IMR-90 (cell line): ENCODE data around the gene RNF19B. TPM values are rescaled to one million over a fixed set of nuclear protein-coding genes. Genes with fewer than 3 reads are reported as not detected.

Experiments
- ATAC-seq: fragments of 200-7000 bp; cut with Tn5 transposase; 2 replicates; pipeline ENCODE4 v1.9.1; 2020; ENCODE audit warnings: low read depth, mild to moderate bottlenecking, moderate library complexity
- BruUV-seq: library from RNA; stranded (reverse); fragments of 400-500 nt; replicated peaks from 2 replicates; lab custom pipeline; 2021; lab: Mats Ljungman, UMichigan
- CTCF ChIA-PET: fragments of 300-600 bp; formaldehyde crosslinking; extraction: SDS; loops from one replicate; lab custom pipeline; 2021; ENCODE audit warnings: antibody characterized with exemption; lab: Yijun Ruan, JAX
- POLR2A ChIA-PET: fragments of 300-600 bp; sonication (Branson Sonifier 250); formaldehyde crosslinking; loops from one replicate; lab custom pipeline; 2022; ENCODE audit warnings: antibody characterized with exemption; ENCODE audit not compliant: unreplicated experiment; lab: Charles Lee
- DNase-seq: peaks from one replicate; pipeline ENCODE4 v3.0.0; 2013
- H2AFZ ChIP-seq: replicated peaks from 2 replicates; pipeline ENCODE3; 2013; ENCODE audit warnings: low read length, mild to moderate bottlenecking; ENCODE audit not compliant: poor library complexity
- H2AK5ac ChIP-seq: 2 replicates; pipeline ENCODE4 v1.6.1; 2013; ENCODE audit warnings: low read depth, low read length, inconsistent platforms
- H2AK9ac ChIP-seq: replicated peaks from 2 replicates; pipeline ENCODE3; 2013; ENCODE audit warnings: mild to moderate bottlenecking, low read depth, low read length, moderate library complexity; ENCODE audit not compliant: poor library complexity
- H2BK120ac ChIP-seq: 2 replicates; pipeline ENCODE4 v1.6.1; 2013; ENCODE audit warnings: low read depth, low read length, inconsistent platforms
- H2BK15ac ChIP-seq: 3 replicates; pipeline ENCODE4 v1.6.1; 2013; ENCODE audit warnings: low read depth, low read length, inconsistent platforms
- H2BK20ac ChIP-seq: 2 replicates; pipeline ENCODE4 v1.6.1; 2013; ENCODE audit warnings: low read depth, mild to moderate bottlenecking, inconsistent platforms, low read length, moderate library complexity
- H2BK5ac ChIP-seq: 2 replicates; pipeline ENCODE4 v1.6.1; 2013; ENCODE audit warnings: mild to moderate bottlenecking, low read depth, low read length, inconsistent platforms; ENCODE audit not compliant: poor library complexity, severe bottlenecking
- H3K14ac ChIP-seq: replicated peaks from 2 replicates; pipeline ENCODE4 v1.6.1; 2013; ENCODE audit warnings: low read depth, low read length, inconsistent platforms
- H3K18ac ChIP-seq: 2 replicates; pipeline ENCODE4 v1.6.1; 2013; ENCODE audit warnings: low read depth, low read length, control low read depth
- H3K23ac ChIP-seq: 2 replicates; pipeline ENCODE4 v1.6.1; 2013; ENCODE audit warnings: low read depth, low read length, inconsistent platforms
- H3K27ac ChIP-seq: 2 replicates; pipeline ENCODE4 v1.5.1; 2013; ENCODE audit warnings: mild to moderate bottlenecking, control low read depth, low read length; ENCODE audit not compliant: insufficient read depth
- H3K27me3 ChIP-seq: 2 replicates; pipeline ENCODE4 v1.6.1; 2013; ENCODE audit warnings: low read length; ENCODE audit not compliant: control insufficient read depth, insufficient read depth
- H3K36me3 ChIP-seq: 2 replicates; pipeline ENCODE4 v1.6.1; 2013; ENCODE audit warnings: low read length, mixed read lengths; ENCODE audit not compliant: control insufficient read depth, insufficient read depth
- H3K4ac ChIP-seq: 2 replicates; pipeline ENCODE4 v1.6.1; 2013; ENCODE audit warnings: low read depth, low read length, inconsistent platforms
- H3K4me1 ChIP-seq: 2 replicates; pipeline ENCODE4 v1.6.1; 2013; ENCODE audit warnings: low read length, mixed read lengths; ENCODE audit not compliant: control insufficient read depth, insufficient read depth
- H3K4me2 ChIP-seq: 2 replicates; pipeline ENCODE4 v1.6.1; 2013; ENCODE audit warnings: low read depth, mild to moderate bottlenecking, control low read depth, low read length, moderate library complexity
- H3K4me3 ChIP-seq: 2 replicates; pipeline ENCODE4 v1.5.1; 2013; ENCODE audit warnings: low read depth, mild to moderate bottlenecking, control low read depth, low read length, moderate library complexity; ENCODE audit not compliant: insufficient read depth
- H3K56ac ChIP-seq: 2 replicates; pipeline ENCODE4 v1.6.1; 2013; ENCODE audit warnings: low read length, inconsistent platforms; ENCODE audit not compliant: insufficient read depth; ENCODE audit errors: extremely low read depth
- H3K79me1 ChIP-seq, 2 experiments: 2 replicates each; pipeline ENCODE4 v1.6.1; 2013; ENCODE audit warnings: low read length in 2 of 2, inconsistent platforms in 1 of 2, low read depth in 1 of 2
- H3K9ac ChIP-seq: 2 replicates; pipeline ENCODE4 v1.6.1; 2013; ENCODE audit warnings: low read depth, low read length, control low read depth
- H3K9me1 ChIP-seq: 2 replicates; pipeline ENCODE4 v1.6.1; 2013; ENCODE audit warnings: low read length, inconsistent platforms; ENCODE audit not compliant: insufficient read depth
- H3K9me3 ChIP-seq: 2 replicates; pipeline ENCODE4 v1.6.1; 2013; ENCODE audit warnings: low read length; ENCODE audit not compliant: control insufficient read depth, insufficient read depth
- H4K20me1 ChIP-seq: 2 replicates; pipeline ENCODE4 v1.6.1; 2013; ENCODE audit warnings: low read length, inconsistent platforms; ENCODE audit not compliant: insufficient read depth
- H4K5ac ChIP-seq: 2 replicates; pipeline ENCODE4 v1.6.1; 2013; ENCODE audit warnings: mild to moderate bottlenecking, low read depth, low read length, control low read depth
- H4K8ac ChIP-seq, 2 experiments: 2 replicates each; pipeline ENCODE4 v1.6.1; 2013; ENCODE audit warnings: low read depth in 2 of 2, low read length in 2 of 2, control low read depth in 1 of 2, inconsistent platforms in 1 of 2
- H4K91ac ChIP-seq: 2 replicates; pipeline ENCODE4 v1.6.1; 2013; ENCODE audit warnings: low read depth, low read length, inconsistent platforms; ENCODE audit not compliant: insufficient read depth
- CEBPB ChIP-seq: IDR thresholded peaks from 2 replicates; pipeline ENCODE4 v1.6.1; 2012; ENCODE audit warnings: low read depth, low read length, improper control_type of control experiment
- CTCF ChIP-seq: conservative IDR thresholded peaks from 2 replicates; pipeline ENCODE4 v1.5.1; 2012; ENCODE audit warnings: mild to moderate bottlenecking, low read depth, low read length, improper control_type of control experiment
- ELK1 ChIP-seq: fragments of 150-350 bp; IDR thresholded peaks from 2 replicates; pipeline ENCODE4 v1.6.1; 2016; ENCODE audit warnings: low read depth, mild to moderate bottlenecking, low read length, moderate library complexity, borderline replicate concordance
- POLR2A ChIP-seq: IDR thresholded peaks from 2 replicates; pipeline ENCODE4 v1.6.1; 2012; ENCODE audit warnings: mild to moderate bottlenecking, low read depth, low read length
- RCOR1 ChIP-seq: IDR thresholded peaks from 2 replicates; pipeline ENCODE4 v1.6.1; 2012; ENCODE audit warnings: mild to moderate bottlenecking, low read length, improper control_type of control experiment; ENCODE audit not compliant: insufficient replicate concordance
- RFX5 ChIP-seq: IDR thresholded peaks from 2 replicates; pipeline ENCODE4 v1.8.0; 2012; ENCODE audit warnings: low read depth, mild to moderate bottlenecking, low read length, moderate library complexity
- USF2 ChIP-seq: fragments of 150-350 bp; IDR thresholded peaks from 2 replicates; pipeline ENCODE4 v1.6.1; 2017; ENCODE audit warnings: mild to moderate bottlenecking, antibody characterized with exemption, low read length, low read depth
- WGBS, 2 experiments: methylation state at CpG; one replicate each; pipeline versions ENCODE4 v1.1.5 to v1.1.7; 2013; ENCODE audit warnings: missing lambda C conversion rate in 2 of 2; ENCODE audit not compliant: insufficient read length in 1 of 2; ENCODE audit errors: extremely low coverage in 2 of 2; 5-methylcytosine and 5-hydroxymethylcytosine counted together
- dilution Hi-C: fragments of 300-500 bp; cut with HindIII; formaldehyde crosslinking; loops from one replicate; pipeline ENCODE4 v1.14.3; 2018; ENCODE audit warnings: low sequenced_read_pairs; ENCODE audit not compliant: unreplicated experiment
- in situ Hi-C: fragments of 300-500 bp; cut with MboI; formaldehyde crosslinking; loops from 3 replicates; pipeline ENCODE4 v1.14.3; 2019; ENCODE audit warnings: low sequenced_read_pairs, inconsistent platforms, mixed read lengths
- intact Hi-C: fragments of 100-400 bp; cut with micrococcal nuclease; formaldehyde crosslinking; loops from 2 replicates; pipeline ENCODE4 v1.10.0; 2022
- polyA plus RNA-seq, 3 experiments: library from polyadenylated mRNA; depleted of rRNA; stranded (reverse); fragments of >200 nt; gene quantifications; 2 replicates each; pipeline ENCODE4 v1.2.3, GENCODE V29; 2012; ENCODE audit warnings: low replicate concordance in 1 of 3
- total RNA-seq: library from RNA; depleted of rRNA; stranded (reverse); fragments of >200 nt; gene quantifications from 2 replicates; pipeline ENCODE4 v1.2.3, GENCODE V29; 2012

RNF19B gene
- total and polyA plus RNA-seq, 2 of the 4 experiments (the other 2 are of a cell fraction), result 10.0 to 11.6 TPM

- Histone ChIP-seq H3K4me2 (no peak overlapping the region), H3K27ac (no peak overlapping the region), H4K5ac (no peak overlapping the region), H2AFZ (no peak overlapping the region), H3K9ac (no peak overlapping the region), H3K18ac (no peak overlapping the region), H2BK120ac (no peak overlapping the region), H3K9me1 (peaks cover 4% of the 10 kb centered on the region), H4K91ac (no peak overlapping the region), H4K8ac (no peak overlapping the region), H2BK20ac (no peak overlapping the region), H3K36me3 (no peaks in the 10 kb centered on the region), H3K4me3 (no peak overlapping the region), H3K4ac (no peak overlapping the region), H3K4me1 (0 out of 2 replicates have a peak, but pooled peaks cover 1% of the 10 kb centered on the region), H2AK5ac (no peak overlapping the region), H4K20me1 (no peaks in the 10 kb centered on the region), H2BK5ac (no peak overlapping the region), H3K9me3 (0 out of 2 replicates have a peak, but pooled peaks cover 2% of the 10 kb centered on the region), H3K23ac (no peak overlapping the region), H2BK15ac (no peak overlapping the region), H2AK9ac (no peak overlapping the region), H3K79me1 (no peaks in the 10 kb centered on the region), H3K14ac (no peak overlapping the region), H3K56ac (no peak overlapping the region), H3K27me3 (no peaks in the 10 kb centered on the region)
- intact Hi-C loops, result no loop called here
- no TSS peak for BruUV-seq
- ATAC-seq (no peak), DNase-seq (no peak)
- CTCF ChIA-PET, result interaction anchor here (0.9 to 1.2 kb wide), 2 partner anchors 31 to 72 kb away, joined by 3 read pairs; partner anchors contain the start of gene HPCA
- in situ Hi-C loops, result no loop called here
- POLR2A ChIA-PET, result no interaction called here
- TF ChIP-seq ELK1, result no peak
- no peak for TF ChIP-seq RCOR1
- TF ChIP-seq CEBPB, result no peak
- no peak for TF ChIP-seq CTCF
- TF ChIP-seq POLR2A, result no peak
- TF ChIP-seq USF2, result no peak
- TF ChIP-seq RFX5, result no peak
- dilution Hi-C loops, result no loop called here
- WGBS, 2 experiments, result no CpG with 5 or more reads among the region's 7 CpGs
Observed at GRCh38 chr1:32917521-32917920, 47.1 kb downstream of the RNF19B start.
